Ovary (tissue), 3 donors: ENCODE data around the gene NFIA.

Experiments used
- EP300 ChIP-seq: sonication (generic); formaldehyde crosslinking; IDR thresholded peaks from one replicate; pipeline ENCODE4 v1.6.1; 2017; ENCODE audit warnings: antibody characterized with exemption
- POLR2A ChIP-seq: fragments of 450-650 bp; IDR thresholded peaks from one replicate; pipeline ENCODE4 v1.6.1; 2017; ENCODE audit warnings: antibody characterized with exemption, mild to moderate bottlenecking, moderate library complexity
- TF ChIP-seq, protein P1 (sequence below), 3 donors: fragments of 450-650 bp in 2 of 3; fragments of 200-600 bp in 1 of 3; IDR thresholded peaks; one replicate each; pipeline versions ENCODE4 v1.5.1 to v1.8.0; 2016 to 2022; ENCODE audit warnings: antibody characterized with exemption in 3 of 3, mild to moderate bottlenecking in 1 of 3
- donor health status: DM: no; HTN: no; CAD: no.

DNA sequence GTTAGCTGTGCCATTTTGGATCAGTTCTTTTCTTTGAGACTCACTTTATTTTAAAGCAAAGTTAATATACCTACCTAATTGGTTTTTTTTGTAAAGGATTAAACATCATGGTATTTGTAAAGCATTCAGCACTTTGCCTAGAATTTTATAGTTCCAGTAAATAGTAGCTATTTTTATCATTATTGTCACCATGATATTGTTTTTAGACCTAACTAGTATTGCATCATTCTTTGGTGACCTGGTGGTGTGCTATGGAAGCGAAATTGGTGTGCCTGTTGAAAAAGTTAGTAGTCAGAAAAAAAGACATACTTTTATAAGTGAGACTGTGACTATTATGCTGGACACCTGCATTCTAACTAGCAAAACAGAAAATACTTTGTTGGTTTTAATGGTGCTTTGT, 81.0 kb downstream of the NFIA start:
- TF ChIP-seq, protein P1, sequence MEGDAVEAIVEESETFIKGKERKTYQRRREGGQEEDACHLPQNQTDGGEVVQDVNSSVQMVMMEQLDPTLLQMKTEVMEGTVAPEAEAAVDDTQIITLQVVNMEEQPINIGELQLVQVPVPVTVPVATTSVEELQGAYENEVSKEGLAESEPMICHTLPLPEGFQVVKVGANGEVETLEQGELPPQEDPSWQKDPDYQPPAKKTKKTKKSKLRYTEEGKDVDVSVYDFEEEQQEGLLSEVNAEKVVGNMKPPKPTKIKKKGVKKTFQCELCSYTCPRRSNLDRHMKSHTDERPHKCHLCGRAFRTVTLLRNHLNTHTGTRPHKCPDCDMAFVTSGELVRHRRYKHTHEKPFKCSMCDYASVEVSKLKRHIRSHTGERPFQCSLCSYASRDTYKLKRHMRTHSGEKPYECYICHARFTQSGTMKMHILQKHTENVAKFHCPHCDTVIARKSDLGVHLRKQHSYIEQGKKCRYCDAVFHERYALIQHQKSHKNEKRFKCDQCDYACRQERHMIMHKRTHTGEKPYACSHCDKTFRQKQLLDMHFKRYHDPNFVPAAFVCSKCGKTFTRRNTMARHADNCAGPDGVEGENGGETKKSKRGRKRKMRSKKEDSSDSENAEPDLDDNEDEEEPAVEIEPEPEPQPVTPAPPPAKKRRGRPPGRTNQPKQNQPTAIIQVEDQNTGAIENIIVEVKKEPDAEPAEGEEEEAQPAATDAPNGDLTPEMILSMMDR (IDR thresholded peaks at IDR 0.05): no peak
- TF ChIP-seq POLR2A: no peak
- no peak for TF ChIP-seq EP300
